ENCODE measurements around the gene GOSR1.
A peak's percentile ranks its signal among the peaks of the same experiment; 100 is the strongest.
"Not testable (repeated sequence)": the region's sequence is repeated elsewhere in the genome, so short reads cannot be mapped to it uniquely, and the experiment has no call there.

GOSR1 gene

DNA sequence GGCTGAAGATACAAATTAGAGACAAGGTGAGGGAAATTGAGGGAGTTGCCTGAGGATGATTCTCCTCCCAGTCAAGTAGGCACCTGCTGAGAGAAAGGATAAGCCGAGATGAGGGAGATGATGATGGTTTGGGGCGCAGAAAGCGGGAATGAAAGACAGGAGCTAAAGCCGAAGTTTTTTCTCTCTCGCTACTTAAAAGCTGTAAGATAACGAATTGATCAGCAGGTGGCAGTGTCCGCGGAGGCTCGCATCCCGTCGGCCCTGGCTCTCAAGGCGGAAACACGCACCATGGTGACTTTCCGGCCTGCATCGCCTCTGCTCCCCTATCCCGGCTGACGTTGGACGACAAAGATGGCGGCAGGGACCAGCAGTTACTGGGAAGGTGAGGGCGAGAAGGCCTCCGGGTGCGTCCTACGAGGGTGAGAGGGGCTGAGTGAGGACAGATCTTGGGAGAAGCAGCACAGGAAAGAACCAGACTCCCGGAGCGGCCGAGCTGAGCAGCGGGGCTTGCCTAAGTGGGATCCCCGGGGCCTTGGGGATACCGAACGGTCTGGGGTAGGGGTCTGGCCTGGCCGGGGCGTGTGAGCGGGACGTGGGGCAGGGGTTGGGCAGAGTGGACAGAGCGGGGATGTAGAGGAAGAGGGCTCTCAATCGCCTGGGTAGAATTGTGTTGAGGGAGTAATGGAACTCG lies at the start of gene GOSR1:
TSS of gene GOSR1 (plus strand) at position 326 of the 691 bp plus-strand sequence. CDS start at position 352, 26 bp downstream.
- DNase-seq: peak; percentile 97

DNA sequence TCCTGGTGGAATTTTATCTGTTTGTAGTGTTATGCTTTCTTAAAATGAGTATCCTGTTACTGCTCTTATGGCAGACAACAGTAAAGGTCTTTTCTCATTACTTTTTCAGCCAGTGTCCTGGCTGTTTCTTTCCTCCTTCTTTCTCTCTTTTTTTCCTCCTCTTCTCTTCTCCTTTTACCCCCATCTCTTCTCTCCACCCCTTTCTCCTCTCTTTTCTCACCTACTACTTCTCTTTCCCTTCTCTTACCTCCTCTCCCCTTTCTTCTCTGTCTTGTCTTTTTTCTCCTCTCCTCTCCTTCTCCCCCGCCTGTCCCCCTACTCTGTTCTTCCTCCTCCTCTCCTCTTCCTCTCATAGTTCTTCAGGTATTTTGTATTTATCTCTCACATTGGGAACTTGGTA lies 49.6 kb upstream of the GOSR1 start:
- DNase-seq: no peak

GRCh38 chr17:30429155-30429554 lies 48.1 kb upstream of the GOSR1 start:
- DNase-seq: no peak

DNA sequence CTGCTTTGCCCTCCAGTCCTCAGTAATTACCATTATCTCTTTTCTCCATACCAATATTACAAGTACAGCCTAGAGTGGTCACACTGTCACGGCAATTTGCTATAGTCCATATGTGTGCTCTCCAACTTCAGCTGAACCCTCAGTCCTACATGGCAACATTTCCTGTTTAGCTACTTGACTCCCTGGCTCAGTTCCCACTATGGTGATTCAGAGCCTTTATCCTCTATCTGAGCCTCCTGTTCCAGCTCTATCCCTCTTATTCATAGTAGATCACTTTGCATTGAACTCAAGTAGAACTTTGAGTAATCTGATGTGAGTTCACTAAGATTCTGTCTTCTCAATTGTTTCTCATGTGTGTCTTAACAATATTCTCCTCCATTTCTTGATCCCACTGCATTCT lies 43.7 kb upstream of the GOSR1 start:
- DNase-seq: peak; percentile 32

GRCh38 chr17:30436729-30437128 lies 40.5 kb upstream of the GOSR1 start:
- DNase-seq: no peak

DNA sequence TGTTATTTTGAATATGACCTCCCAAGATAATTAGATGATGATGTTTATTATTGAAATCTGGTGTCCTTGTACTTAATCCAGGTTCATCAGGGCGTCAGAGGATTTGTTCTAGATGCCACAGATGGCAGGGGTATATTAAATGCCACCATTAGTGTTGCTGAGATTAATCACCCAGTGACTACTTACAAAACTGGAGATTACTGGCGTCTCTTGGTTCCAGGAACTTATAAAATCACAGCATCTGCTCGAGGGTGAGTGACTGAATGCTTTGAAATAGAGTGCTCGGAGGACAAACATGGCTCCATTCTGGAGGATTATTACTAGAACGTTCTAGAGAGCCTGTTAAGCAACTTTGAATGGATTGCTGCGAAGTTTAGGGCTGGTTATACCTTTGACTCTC lies 33.5 kb upstream of the GOSR1 start:
- DNase-seq: no peak

DNA sequence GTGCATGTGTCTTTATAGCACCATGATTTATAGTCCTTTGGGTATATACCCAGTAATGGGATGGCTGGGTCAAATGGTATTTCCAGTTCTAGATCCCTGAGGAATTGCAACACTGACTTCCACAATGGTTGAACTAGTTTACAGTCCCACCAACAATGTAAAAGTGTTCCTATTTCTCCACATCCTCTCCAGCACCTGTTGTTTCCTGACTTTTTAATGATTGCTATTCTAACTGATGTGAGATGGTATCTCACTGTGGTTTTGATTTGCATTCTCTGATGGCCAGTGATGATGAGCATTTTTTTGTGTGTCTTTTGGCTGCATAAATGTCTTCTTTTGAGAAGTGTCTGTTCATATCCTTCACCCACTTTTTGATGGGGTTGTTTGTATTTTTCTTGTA lies 30.6 kb upstream of the GOSR1 start:
- DNase-seq: not testable (repeated sequence)

- DNase-seq: no peak
Measured at GRCh38 chr17:30449480-30449879, 27.7 kb upstream of the GOSR1 start.

GRCh38 chr17:30450125-30451027 lies 26.8 kb upstream of the GOSR1 start:
- DNase-seq: no peak

- DNase-seq: peak; percentile 14
Measured at GRCh38 chr17:30454635-30455034, 22.6 kb upstream of the GOSR1 start.

- DNase-seq: no peak
Measured at GRCh38 chr17:30458371-30458770, 18.8 kb upstream of the GOSR1 start.

DNA sequence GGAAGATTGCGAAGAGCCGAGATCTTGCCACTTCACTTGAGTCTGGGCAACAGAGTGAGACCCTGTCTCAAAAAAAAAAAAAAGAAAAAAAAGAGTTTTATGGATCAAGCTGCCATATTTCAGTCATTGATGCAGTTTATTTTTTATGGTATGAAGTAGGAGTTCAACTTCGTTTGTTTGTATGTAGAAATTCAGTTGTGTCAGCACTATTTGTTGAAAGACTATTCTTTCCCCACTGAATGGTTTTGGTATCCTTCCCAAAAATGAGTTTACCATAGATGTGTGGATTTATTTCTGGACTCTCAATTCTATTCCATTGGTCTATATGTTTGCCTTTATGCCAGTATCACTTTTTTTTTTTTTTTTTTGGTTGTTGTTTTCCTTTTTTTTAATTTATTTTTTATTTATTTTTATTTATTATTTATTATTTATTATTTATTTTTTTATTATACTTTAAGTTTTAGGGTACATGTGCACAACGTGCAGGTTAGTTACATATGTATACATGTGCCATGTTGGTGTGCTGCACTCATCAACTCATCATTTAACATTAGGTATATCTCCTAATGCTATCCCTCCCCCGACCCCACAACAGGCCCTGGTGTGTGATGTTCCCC lies 18.3 kb upstream of the GOSR1 start:
- DNase-seq: not testable (repeated sequence)

DNA sequence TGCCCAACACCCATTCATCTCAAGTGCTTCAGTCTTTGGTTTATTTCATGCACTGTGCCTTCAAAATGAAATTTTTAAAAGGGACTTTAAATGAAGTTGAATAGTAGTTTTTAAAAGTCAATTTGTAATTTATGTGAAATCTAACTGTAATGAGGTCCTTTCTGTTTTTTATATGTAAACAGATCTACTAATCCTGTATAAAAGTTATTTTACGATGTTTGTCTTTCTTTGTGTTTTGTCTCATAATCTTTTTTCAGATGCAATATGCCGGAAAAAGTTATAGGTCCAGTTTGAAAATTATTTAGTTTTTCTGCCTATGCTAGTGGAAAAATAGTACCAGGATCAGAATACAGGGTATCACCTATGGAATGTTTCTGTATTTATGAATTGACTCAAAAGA lies 8.7 kb upstream of the GOSR1 start:
- DNase-seq: no peak

GRCh38 chr17:30472238-30472890 lies 4.8 kb upstream of the GOSR1 start:
- no peak for DNase-seq

GRCh38 chr17:30475206-30475605 lies 2.0 kb upstream of the GOSR1 start:
- no peak for DNase-seq

GRCh38 chr17:30476726-30477082 lies 504 bp upstream of the GOSR1 start:
- peak; percentile 74 for DNase-seq

DNA sequence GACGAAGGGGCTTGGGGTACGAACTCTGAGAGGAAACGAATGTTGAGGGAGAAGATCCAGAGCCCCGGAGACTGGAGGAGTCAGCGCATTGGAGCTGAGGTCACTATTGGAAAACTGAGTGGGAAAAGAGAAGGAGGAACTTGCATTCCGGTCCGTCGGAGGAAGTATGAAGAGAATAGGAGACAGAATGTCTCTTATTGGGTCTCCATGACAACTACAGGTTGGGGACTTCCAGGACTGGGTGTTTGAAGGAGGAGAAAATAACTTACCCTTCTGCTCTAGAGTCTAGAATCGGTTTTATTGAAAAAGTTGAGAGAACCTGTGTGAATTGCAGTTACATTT lies 537 bp downstream of the GOSR1 start:
- peak; percentile 43 for DNase-seq

DNA sequence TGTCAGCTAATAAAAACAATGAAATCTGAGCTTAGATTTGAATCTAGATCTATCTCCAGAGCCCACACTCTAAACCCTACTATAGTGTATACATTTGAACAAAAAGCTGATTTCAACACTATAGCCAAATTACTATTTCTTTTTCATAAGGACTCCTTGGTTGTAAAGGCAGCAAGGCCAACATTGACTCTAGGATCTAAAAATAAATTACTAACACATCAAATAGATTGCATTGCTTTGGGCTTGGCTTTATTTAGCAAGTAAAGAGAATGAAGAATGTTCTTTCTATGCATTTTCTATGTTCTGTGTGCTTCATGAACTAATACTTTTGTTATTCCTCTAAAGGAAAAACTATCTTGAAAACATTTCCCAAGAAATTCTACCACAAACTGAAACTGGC lies 5.3 kb downstream of the GOSR1 start:
- DNase-seq: no peak

GRCh38 chr17:30483159-30483558 lies 6.0 kb downstream of the GOSR1 start:
- DNase-seq: no peak

- no peak for DNase-seq
Measured at GRCh38 chr17:30493780-30494179, 16.6 kb downstream of the GOSR1 start.

- no peak for DNase-seq
Measured at GRCh38 chr17:30495586-30495985, 18.4 kb downstream of the GOSR1 start.

- no peak for DNase-seq
Measured at GRCh38 chr17:30503558-30503957, 26.4 kb downstream of the GOSR1 start.

DNA sequence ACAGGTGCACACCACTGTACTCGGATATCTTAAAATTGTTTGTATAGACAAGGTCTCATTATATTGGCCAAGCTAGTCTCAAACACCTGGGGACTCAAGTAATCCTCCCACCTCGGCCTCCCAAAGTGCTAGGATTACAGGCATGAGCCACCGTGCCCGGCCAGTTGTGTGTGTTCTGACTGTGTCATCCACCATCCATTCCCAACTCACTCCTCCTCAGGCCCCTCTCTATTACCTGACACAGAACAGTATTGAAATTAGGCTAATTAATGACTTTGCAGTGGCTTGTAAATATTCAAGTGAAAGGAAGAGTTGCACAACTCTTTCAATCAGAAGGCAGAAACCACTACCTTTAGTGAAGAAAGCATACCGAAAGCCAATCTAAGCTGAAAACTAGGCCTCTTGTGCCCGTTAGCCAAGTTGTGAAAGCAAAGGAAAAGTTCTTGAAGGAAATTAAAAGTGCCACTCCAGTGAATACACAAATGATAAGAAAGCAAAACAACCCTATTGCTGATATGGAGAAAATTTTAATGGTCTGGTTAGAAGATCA lies 28.7 kb downstream of the GOSR1 start:
- no peak for DNase-seq
